Effector memory CD8-positive, alpha-beta T cell (primary cell): ENCODE results near the gene ARL16.

Experiments used
- ATAC-seq: fragments of 150-1000 bp; cut with Tn5 transposase; replicated peaks from 2 replicates; pipeline ENCODE4 v1.10.0; 2021; ENCODE audit warnings: mild to moderate bottlenecking, moderate library complexity
- DNase-seq, 3 experiments: peaks; one replicate each; pipeline ENCODE4 v3.0.0; 2021
- H3K27ac Mint-ChIP-seq, 2 donors: one replicate each; pipeline ENCODE4 v1.8.0; 2022; ENCODE audit warnings: mild to moderate bottlenecking in 2 of 2, mixed read lengths in 2 of 2, moderate library complexity in 2 of 2
- H3K27me3 Mint-ChIP-seq, 2 donors: one replicate each; pipeline ENCODE4 v1.8.0; 2022; ENCODE audit warnings: mixed read lengths in 2 of 2
- H3K36me3 Mint-ChIP-seq: one replicate; pipeline ENCODE4 v1.8.0; 2022; ENCODE audit warnings: mild to moderate bottlenecking, moderate library complexity, mixed read lengths; ENCODE audit not compliant: insufficient read depth
- H3K4me1 Mint-ChIP-seq, 2 donors: one replicate each; pipeline ENCODE4 v1.8.0; 2022; ENCODE audit warnings: low read depth in 2 of 2, mixed read lengths in 2 of 2
- H3K4me3 Mint-ChIP-seq, 2 donors: one replicate each; pipeline ENCODE4 v1.8.0; 2022; ENCODE audit warnings: mild to moderate bottlenecking in 2 of 2, mixed read lengths in 2 of 2, moderate library complexity in 2 of 2
- H3K9me3 Mint-ChIP-seq, 2 donors: one replicate each; pipeline ENCODE4 v1.8.0; 2022; ENCODE audit warnings: mixed read lengths in 2 of 2

ARL16 gene

DNA sequence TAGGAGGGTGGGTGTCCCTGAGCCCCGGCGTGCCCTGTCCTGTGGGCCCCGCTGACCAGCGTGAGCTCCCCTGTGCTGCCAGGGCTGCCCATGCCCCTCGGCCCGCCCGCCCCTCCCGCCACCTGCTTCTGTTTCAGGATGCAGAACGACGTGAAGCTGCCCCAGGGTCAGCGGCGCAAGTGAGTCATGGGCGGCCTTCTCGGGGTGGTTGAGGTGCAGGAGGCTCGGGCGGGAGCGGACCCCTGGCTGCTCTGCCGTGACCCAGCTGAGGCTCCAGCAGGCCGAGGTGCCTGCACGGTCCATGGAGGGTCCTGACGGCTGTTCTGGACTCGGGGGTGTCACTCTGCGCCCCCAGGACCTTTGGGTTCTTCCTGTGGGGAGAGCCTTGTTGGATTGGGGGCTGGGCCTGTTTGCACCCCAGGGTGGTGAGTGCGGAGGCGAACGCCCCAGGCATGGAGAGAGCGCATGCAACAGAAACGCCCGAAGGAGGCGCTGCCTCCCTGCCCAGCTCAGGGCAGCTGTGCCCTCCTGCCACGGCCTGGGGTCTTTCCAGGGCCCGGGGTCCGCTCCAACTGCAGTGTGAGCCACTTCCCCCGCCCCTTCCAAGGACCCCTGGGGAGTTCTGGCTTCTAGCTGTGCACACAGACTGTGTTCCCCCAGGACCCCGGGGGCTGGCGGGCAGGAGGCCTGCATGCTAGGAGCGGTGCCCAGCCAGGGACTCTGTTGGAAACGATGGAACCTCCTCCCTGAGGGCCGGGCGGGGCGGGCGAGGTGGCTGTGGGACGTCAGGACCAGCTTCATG, 32.5 kb upstream of the ARL16 start:
- Mint-ChIP-seq H3K27me3 (no peaks in the 10 kb centered on the region), H3K27ac (no peak overlapping the region), H3K4me1 (peaks cover 4 to 5% of the 10 kb centered on the region in 2 donors), H3K36me3 (peaks cover 10% of the 10 kb centered on the region), H3K9me3 (no peaks in the 10 kb centered on the region), H3K4me3 (no peak overlapping the region)
- DNase-seq: no peak
- ATAC-seq: no peak

DNA sequence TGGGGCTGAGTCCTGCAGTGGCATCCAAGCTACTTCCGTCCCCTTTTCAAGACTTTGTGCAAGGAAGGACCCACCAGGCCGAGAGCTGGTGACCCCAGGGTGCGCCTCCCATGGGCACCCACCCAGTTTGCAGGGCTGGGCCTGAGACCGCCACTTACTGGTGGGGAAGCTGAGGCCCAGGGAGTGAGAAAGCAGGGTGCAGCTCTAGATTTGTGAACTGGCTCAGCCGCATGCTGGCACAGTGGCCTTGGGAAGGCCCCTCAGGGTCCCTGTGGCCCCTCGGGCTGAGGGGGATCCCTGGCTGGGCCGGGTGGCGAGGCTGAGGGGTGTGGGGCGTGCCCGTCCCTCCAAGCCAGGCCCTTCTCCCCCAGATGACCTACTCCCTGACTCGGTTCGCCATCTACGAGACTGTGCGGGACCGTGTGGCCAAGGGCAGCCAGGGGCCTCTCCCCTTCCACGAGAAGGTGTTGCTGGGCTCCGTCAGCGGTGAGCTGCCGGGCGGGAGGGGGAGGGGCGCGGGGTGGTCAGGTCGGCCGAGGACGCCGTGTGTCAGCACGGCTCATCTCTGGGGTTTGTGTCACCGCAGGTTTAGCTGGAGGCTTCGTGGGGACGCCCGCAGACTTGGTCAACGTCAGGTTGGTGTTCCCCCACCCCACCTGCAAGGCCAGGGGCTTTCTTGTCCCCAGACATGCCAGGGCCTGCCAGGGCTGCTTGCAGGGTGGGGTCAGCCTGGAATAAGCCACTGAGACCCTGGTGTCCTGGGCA, 31.7 kb upstream of the ARL16 start:
- Mint-ChIP-seq H3K27me3 (no peaks in the 10 kb centered on the region), H3K4me1 (peaks cover 4 to 10% of the 10 kb centered on the region in 2 donors), H3K36me3 (peaks cover 10% of the 10 kb centered on the region), H3K4me3 (no peak overlapping the region), H3K27ac (no peak overlapping the region), H3K9me3 (no peaks in the 10 kb centered on the region)
- no peak for ATAC-seq
- DNase-seq: no peak

DNA sequence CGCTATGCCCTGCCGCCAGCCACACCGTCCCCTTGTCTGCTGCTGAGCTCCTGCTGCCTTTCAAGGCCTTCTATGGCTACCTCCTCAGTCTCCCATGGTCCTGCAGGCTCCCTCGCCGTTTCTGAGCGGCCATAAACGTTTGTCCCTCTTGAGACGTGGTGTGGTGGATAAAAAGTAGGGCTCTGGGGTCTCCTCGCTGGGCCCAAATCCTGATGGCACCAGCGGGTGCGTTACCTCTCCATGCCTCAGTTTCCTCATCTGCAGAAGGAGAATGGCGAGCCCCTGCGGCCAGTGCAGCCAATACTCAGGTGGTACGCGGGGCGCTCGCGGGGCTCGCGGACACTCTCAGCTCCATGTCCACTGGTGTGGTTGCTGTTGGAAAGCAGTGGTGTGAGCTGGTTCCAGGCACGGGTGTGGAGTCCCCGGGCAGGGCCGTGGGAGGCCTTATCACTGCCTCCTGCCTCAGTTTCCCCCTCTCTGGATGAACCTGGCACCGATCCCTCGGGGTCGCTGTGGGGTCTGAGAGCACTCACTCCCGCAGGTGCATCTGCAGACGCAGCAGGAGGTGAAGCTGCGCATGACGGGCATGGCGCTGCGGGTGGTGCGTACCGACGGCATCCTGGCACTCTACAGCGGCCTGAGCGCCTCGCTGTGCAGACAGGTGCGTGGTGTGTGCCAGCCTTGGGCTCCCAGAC, 31.0 kb upstream of the ARL16 start:
- Mint-ChIP-seq H3K27me3 (no peaks in the 10 kb centered on the region), H3K27ac (no peak overlapping the region), H3K9me3 (no peaks in the 10 kb centered on the region), H3K4me1 (peaks cover 4 to 10% of the 10 kb centered on the region in 2 donors), H3K36me3 (peaks cover 8% of the 10 kb centered on the region), H3K4me3 (no peak overlapping the region)
- DNase-seq (no peak), ATAC-seq (no peak)

DNA sequence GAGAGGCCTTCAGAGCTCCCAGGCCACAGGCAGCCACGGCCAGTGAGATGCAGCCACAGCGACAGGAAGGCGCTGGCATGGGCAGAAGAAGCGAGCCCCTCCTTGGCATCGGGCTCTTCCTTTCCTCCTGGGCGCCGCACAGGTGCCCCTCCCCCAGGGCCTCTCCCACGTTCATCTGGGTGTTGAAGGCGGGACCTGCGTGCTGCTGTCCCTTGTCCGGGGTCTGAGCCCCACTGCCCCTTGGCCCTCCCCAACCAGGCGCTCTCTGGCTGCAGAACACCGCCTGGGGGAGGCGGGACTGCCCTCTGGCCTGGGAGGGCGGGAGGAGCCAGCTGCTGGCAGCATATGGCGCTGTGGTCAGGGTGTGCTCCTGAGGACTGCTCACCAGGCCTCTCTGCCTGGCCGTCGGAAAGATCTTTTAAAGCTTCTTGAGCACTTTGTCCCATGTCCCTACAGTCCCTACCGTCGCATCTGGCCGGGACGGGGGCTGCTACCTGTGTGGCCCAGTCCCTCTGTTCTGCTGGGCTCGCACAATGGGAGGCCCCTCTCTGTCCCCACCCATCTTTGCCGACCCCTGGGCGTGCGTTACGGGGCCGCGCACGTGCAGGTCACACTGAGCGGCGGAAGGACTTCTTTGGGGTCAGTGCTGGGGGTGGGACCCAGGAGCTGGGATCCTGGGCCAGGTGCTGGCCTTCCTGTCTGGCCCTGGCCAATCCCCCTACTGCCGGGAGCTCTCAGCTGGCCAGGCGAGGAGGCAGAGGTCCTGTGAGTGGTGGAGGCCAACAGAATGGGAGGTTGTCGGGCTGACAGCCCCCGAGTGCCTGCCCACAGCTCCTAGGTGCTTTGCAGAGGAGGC, 30.2 kb upstream of the ARL16 start:
- Mint-ChIP-seq H3K27me3 (no peaks in the 10 kb centered on the region), H3K36me3 (peaks cover 11% of the 10 kb centered on the region), H3K27ac (no peak overlapping the region), H3K4me3 (peak overlapping the region in 1 of 2 donors; percentile 83), H3K4me1 (peaks cover 4 to 10% of the 10 kb centered on the region in 2 donors), H3K9me3 (no peaks in the 10 kb centered on the region)
- DNase-seq: no peak
- ATAC-seq: no peak

DNA sequence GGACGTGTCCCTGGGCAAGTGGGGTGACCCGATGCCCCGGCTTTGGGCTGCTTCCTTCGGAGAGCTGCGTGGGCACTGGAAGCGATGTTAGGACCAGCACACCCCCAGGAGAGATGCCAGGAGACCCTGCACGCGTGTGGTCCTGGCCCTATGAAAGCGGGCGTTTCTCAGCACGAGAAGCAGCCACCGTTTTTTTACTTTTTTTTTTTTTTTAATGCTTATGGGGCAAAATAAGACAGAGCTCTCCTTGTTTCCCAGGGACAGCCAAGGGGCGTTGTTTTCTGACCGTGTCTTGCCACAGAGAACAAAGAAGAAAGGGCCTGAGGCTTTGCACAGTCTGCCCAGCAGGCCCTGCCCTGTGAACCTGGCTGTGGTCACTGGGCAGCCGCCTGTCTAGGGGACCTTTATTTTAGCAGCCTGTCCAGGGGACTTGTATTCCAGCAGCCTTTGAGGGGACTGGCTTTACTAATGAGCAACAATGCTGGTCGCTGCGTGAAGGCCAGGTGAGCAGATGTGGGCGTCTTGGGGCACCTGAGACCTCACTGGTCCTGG, 29.5 kb upstream of the ARL16 start:
- no peaks in the 10 kb centered on the region for H3K27me3 Mint-ChIP-seq
- DNase-seq: no peak
- peak overlapping the region; percentile 82 to 83 for H3K4me3 Mint-ChIP-seq
- ATAC-seq: no peak
- no peak overlapping the region for H3K27ac Mint-ChIP-seq
- H3K9me3 Mint-ChIP-seq: no peaks in the 10 kb centered on the region
- H3K36me3 Mint-ChIP-seq: peaks cover 13% of the 10 kb centered on the region
- peaks cover 4 to 10% of the 10 kb centered on the region in 2 donors for H3K4me1 Mint-ChIP-seq

DNA sequence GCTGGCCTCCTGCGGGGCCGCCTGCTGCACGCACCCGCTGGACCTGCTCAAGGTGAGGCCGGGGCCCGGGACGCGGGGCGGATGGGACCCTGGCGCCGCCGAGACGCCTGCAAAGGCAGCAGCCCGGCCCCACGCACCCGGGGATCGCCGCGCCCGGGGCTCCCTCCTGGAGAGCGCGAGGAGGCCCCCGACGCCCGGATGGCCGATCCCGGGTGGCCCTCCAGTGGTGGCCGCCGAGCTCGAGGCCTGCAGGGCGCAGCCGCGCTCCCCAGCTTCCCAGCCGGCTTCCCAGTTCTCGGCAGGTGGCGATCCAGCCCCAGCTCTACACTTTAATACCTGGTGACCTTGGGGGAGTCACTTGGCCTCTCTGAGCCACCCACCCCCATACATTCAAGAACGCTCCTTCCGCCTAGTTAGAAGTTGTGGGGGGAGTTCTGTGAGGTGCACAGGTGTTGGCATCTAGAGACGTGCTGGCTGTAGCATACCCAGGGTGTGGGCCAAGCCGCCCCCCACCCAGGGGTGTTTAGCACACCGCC, 28.9 kb upstream of the ARL16 start:
- Mint-ChIP-seq H3K27me3 (no peaks in the 10 kb centered on the region), H3K9me3 (no peaks in the 10 kb centered on the region), H3K4me3 (peak overlapping the region; percentile 82 to 83), H3K4me1 (peaks cover 4 to 10% of the 10 kb centered on the region in 2 donors), H3K27ac (no peak overlapping the region), H3K36me3 (peaks cover 13% of the 10 kb centered on the region)
- DNase-seq (no peak), ATAC-seq (peak; percentile 18)

DNA sequence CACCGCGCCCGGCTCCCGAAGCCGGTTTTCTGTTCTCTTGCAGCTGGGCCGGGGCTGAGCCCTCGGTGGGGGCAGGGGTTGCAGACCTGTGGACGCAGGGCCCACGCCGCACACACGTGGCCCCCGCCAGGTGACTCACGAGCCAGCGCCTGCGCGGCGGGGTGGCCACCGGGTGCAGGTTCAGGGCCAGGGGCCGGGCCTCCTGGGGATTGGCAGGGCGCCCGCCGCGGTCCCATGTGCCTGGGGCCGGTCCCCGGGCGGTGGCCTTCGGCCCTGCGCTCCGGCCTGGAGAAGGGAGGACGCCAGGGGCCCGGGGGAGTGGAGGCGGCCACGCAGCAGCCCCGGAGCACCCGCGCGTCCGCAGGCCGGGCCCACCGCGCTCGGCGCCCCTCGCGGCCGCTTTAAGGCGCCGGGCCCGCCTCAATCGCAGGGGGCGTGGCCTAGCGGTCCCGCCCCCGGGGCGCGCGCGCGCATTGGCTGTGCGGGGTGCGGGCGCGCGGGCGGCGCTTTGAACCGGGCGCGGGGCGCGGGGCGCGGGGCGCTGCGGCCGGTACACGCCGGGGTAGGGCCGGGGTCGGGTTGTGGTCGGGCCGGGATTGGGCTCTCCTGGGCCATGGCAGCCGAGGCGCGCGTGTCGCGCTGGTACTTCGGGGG, 28.3 kb upstream of the ARL16 start, which contains the start of gene SLC25A10:
SLC25A10 (plus strand) TSS at position 471 of the 654 bp plus-strand sequence; CDS start at position 614, 143 bp downstream.
- ATAC-seq: peak; percentile 84
- Mint-ChIP-seq H3K4me3 (peak within 1 kb of the TSS; percentile 82 to 83), H3K27ac (peak within 1 kb of the TSS in 1 of 2 donors; percentile 74), H3K4me1 (peaks cover 4 to 10% of the 10 kb centered on the region in 2 donors), H3K27me3 (no peaks in the 10 kb centered on the region), H3K36me3 (peaks cover 14% of the 10 kb centered on the region), H3K9me3 (no peaks in the 10 kb centered on the region)
- peak; percentile 58 to 67 (median 64) for DNase-seq

DNA sequence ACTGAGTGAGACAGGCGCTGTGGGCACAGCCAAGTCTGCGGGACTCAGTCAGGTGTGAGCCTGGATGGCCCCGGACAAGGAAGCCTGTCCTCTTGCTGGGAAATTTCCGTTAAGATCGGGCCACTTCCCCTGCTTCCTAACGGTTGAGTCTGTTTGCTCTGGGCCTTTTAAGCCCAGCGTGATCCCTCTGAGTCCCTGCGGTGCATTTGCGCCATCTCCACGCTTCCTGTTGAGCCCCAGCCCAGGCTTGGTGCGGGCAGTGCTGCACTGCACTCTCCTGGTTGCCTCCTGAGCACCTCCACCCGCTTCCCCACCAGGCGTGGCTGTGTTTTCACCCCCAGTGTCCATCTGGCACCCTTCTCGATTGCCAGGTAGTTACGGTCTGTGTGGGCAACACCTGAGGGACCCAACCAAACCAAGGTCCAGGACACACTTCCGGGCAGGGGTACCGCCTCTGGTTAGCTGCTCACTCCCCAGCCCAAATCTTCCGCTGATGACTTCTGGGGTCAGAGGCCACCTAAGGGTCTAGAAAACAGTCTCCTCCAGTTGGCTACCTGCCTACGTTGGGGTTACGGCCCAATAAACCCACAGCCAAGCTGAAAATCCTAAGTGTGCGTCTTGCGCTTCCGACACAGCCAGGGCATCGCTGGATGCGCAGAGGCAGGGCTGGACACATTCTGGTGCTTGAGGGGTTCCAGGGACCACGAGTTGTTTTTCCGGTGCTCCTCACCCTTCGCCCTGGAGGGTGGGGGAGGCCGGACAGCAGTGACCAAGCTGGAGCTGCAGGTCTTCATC, 27.1 kb upstream of the ARL16 start:
- H3K27me3 Mint-ChIP-seq: no peaks in the 10 kb centered on the region
- H3K36me3 Mint-ChIP-seq: peaks cover 16% of the 10 kb centered on the region
- H3K4me3 Mint-ChIP-seq: peak overlapping the region; percentile 67 to 81
- DNase-seq (no peak), ATAC-seq (no peak)
- no peaks in the 10 kb centered on the region for H3K9me3 Mint-ChIP-seq
- H3K27ac Mint-ChIP-seq: peak overlapping the region in 1 of 2 donors; percentile 74
- H3K4me1 Mint-ChIP-seq: peaks cover 4 to 10% of the 10 kb centered on the region in 2 donors

DNA sequence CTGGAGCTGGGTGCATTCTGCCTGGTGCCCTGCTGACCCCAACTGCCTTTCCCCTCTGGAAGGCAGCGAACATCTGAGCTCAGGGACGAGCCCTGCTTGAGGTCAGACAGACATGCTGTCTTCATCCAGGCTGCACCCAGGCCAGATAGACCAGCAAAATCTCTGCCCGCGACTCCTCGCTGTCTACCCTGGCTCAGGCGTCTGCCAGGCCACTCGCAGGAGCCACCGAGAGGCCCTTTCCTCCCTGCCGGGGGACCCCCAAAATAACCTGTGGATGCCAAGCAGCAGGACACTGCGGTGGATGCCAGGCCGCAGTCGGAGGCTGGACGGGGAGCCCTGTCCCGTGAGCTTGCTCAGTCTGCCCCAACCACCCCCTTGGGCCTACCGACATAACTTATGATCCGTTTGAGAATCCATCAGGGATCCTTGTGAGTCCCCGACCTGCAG, 25.2 kb upstream of the ARL16 start:
- Mint-ChIP-seq H3K36me3 (peaks cover 28% of the 10 kb centered on the region), H3K27ac (no peak overlapping the region), H3K27me3 (no peaks in the 10 kb centered on the region), H3K4me1 (peaks cover 10 to 12% of the 10 kb centered on the region in 2 donors), H3K9me3 (no peaks in the 10 kb centered on the region), H3K4me3 (no peak overlapping the region)
- ATAC-seq (no peak), DNase-seq (no peak)

DNA sequence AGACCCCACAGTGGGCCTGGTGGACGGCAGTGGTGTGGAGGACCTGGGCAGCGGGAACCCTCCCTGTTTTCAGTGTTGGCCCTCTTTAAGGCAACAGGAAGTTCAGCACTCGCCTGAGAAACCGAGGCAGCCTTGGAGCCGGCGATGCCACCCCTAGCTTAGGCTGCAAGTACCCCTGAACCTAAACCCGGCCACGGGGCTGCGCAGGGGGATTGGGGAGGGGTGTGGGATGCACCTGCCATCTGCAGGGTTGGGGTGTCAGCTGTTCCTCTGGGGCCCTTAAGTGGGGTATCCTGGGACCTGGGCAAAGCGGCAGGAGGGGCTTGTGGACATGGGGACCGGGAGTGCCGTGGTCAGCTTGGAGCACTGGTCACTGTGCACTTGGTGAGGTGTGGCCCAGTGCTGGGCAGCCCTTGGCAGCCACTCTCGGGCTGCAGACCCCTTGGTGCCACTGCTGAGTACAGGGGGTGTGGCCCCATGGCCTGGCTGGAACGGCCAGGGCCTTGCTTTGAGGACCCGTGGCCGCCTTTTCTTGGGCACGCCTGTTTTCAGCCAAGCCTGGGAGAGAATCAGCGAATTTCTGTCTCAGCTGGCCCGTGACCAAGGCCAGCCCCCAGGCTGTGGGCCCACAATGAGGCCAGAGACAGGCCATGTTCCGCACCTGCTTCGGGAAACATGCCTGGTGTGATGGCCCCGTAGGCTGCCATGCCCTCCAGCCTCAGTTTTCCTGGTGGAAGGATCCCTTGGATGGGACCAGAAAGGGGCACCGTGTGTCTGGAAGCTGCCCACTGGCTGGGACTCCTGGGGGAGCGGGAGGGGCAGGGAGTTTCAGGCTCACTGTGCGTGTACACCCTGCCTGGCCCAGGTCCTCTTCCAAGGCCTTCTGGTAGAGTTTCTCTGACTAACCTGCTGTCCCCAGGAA, 24.4 kb upstream of the ARL16 start:
- no peak for ATAC-seq
- DNase-seq: no peak
- H3K9me3 Mint-ChIP-seq: no peaks in the 10 kb centered on the region
- H3K27ac Mint-ChIP-seq: peak overlapping the region in 1 of 2 donors; percentile 26
- H3K4me3 Mint-ChIP-seq: no peak overlapping the region
- peaks cover 33% of the 10 kb centered on the region for H3K36me3 Mint-ChIP-seq
- H3K4me1 Mint-ChIP-seq: peaks cover 10 to 12% of the 10 kb centered on the region in 2 donors
- no peaks in the 10 kb centered on the region for H3K27me3 Mint-ChIP-seq
